GM12892 (cell line): ENCODE data around the gene ITK.

Experiments used
- POLR2A ChIP-seq: IDR thresholded peaks from 2 replicates; pipeline ENCODE4 v1.6.1; 2011; ENCODE audit warnings: low read depth, low read length, control low read depth
- POLR2AphosphoS5 ChIP-seq: IDR thresholded peaks from 2 replicates; pipeline ENCODE4 v1.6.1; 2011; ENCODE audit warnings: low read depth, low read length, control low read depth
- TAF1 ChIP-seq: IDR thresholded peaks from 2 replicates; pipeline ENCODE4 v1.6.1; 2011; ENCODE audit warnings: low read depth, mild to moderate bottlenecking, control low read depth, low read length, borderline replicate concordance

- TF ChIP-seq TAF1 (no peak), POLR2AphosphoS5 (no peak), POLR2A (no peak)
Observed at GRCh38 chr5:157189223-157189622, 8.6 kb downstream of the ITK start.
